Dendritic cell treated with granulocyte-macrophage colony-stimulating factor and Interleukin-4, amounts not matched to agents 40 ng/mL and 50 ng/mL, for 4 days (primary cell): ENCODE results near the gene MED13.
A peak's percentile ranks its signal among the peaks of the same experiment; 100 is the strongest.

ENCODE experiments used
- H3K27ac Mint-ChIP-seq: one replicate; pipeline ENCODE4 v1.8.0; 2022; ENCODE audit warnings: mild to moderate bottlenecking, mixed read lengths
- H3K27me3 Mint-ChIP-seq: one replicate; pipeline ENCODE4 v1.8.0; 2022; ENCODE audit warnings: mild to moderate bottlenecking, mixed read lengths
- H3K36me3 Mint-ChIP-seq: one replicate; pipeline ENCODE4 v1.8.0; 2022; ENCODE audit warnings: low read depth, mixed read lengths
- H3K4me1 Mint-ChIP-seq: one replicate; pipeline ENCODE4 v1.8.0; 2022; ENCODE audit warnings: low read depth, mixed read lengths
- H3K4me3 Mint-ChIP-seq: one replicate; pipeline ENCODE4 v1.8.0; 2022; ENCODE audit warnings: mild to moderate bottlenecking, moderate library complexity, mixed read lengths
- H3K9me3 Mint-ChIP-seq: one replicate; pipeline ENCODE4 v1.8.0; 2022; ENCODE audit warnings: mixed read lengths
- intact Hi-C: fragments of 100-400 bp; cut with micrococcal nuclease; formaldehyde crosslinking; loops from one replicate; pipeline ENCODE4 v1.15.0; 2022

The MED13 gene

DNA sequence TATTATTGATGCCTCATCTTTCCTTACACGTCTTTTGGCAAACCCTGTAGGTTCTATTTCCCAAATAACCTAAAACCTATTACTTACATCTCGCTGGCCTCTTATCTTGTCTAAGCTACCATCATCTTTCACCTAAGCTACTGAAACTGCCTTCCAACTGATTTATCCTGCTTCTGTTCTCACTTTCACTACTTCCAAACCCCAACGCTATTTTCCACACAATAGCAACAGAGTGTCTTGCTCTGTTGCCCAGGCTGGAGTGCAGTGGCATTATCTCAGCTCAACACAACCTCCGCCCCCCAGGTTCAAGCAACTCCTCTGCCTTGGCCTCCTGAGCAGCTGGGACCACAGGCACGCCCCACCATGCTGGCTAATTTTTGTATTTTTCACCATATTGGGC lies 84.5 kb downstream of the MED13 start:
- intact Hi-C loops, result no loop called here
- Mint-ChIP-seq H3K4me1 (no peaks in the 10 kb centered on the region), H3K27ac (no peak overlapping the region), H3K36me3 (peaks cover 92% of the 10 kb centered on the region), H3K4me3 (no peak overlapping the region), H3K27me3 (no peaks in the 10 kb centered on the region), H3K9me3 (no peaks in the 10 kb centered on the region)

DNA sequence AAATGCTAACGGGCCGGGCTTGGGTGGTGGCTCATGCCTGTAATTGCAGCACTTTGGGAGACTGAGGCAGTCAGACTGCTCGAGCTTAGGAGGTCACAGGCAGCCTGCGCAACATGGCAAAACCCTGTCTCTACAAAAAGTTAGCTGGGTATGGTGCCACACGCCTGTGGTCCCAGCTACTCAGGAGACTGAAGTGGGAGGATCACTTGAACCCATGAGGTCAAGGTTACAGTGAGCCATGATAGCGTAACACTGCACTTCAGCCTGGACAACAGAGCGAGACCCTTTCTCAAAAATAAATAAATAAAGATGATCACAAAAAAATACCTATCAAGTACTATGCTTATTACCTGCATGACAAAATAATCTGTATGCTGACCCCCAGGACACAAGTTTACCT lies 91.0 kb downstream of the MED13 start:
- no peaks in the 10 kb centered on the region for H3K27me3 Mint-ChIP-seq
- H3K9me3 Mint-ChIP-seq, result no peaks in the 10 kb centered on the region
- intact Hi-C loops, result loop anchor here (5.0 kb wide), 1 partner anchor 53 kb away; no protein-coding TSS in a partner anchor
- H3K4me3 Mint-ChIP-seq, result no peak overlapping the region
- H3K27ac Mint-ChIP-seq, result no peak overlapping the region
- H3K36me3 Mint-ChIP-seq, result peaks cover 82% of the 10 kb centered on the region
- H3K4me1 Mint-ChIP-seq, result peaks cover 9% of the 10 kb centered on the region

DNA sequence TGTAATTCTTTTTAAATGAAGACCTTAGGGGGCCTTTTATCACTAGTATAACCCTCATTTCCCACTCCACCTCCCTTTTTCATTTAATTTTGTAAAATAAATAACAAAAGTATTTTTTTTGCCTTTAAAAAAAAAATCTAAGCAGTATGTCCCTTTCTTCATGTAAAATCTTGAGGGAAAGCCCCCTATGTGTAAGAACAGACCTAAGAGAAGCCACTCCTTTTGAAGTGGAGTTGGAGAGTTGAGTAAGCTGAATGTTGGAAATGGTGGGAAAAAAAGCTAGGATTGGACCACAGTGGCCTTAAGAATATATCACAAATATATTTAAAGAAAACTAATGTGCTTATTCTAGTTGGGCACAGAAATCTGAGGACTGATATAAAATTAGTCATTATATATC lies 92.8 kb downstream of the MED13 start:
- H3K36me3 Mint-ChIP-seq, result peaks cover 82% of the 10 kb centered on the region
- H3K27ac Mint-ChIP-seq, result no peak overlapping the region
- no peaks in the 10 kb centered on the region for H3K27me3 Mint-ChIP-seq
- intact Hi-C loops, result loop anchor here (5.0 kb wide), 1 partner anchor 55 kb away; no protein-coding TSS in a partner anchor
- no peaks in the 10 kb centered on the region for H3K9me3 Mint-ChIP-seq
- peaks cover 9% of the 10 kb centered on the region for H3K4me1 Mint-ChIP-seq
- H3K4me3 Mint-ChIP-seq, result no peak overlapping the region

DNA sequence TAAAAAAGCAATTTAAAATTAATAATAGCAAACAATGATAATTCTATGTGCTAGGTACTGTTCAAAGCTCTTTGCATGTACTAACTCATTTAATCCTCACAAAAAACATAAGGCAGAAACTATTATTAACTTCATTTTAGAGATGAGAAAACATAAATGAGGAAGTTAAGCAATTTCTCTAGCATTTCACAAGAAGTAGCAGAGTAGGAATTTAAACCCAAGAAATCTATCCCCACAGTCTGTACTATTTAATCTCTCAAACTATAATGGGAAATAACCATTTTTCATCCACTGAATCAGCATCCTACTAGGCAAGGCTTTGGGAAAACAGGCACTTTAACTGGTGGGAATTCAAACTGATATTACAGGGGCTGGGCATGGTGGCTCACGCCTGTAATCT lies 95.0 kb downstream of the MED13 start:
- H3K27ac Mint-ChIP-seq, result peak overlapping the region; percentile 48
- no peaks in the 10 kb centered on the region for H3K9me3 Mint-ChIP-seq
- intact Hi-C loops, result loop anchor here (5.0 kb wide), 1 partner anchor 57 kb away; no protein-coding TSS in a partner anchor
- peaks cover 76% of the 10 kb centered on the region for H3K36me3 Mint-ChIP-seq
- no peaks in the 10 kb centered on the region for H3K27me3 Mint-ChIP-seq
- H3K4me3 Mint-ChIP-seq, result no peak overlapping the region
- H3K4me1 Mint-ChIP-seq, result peaks cover 9% of the 10 kb centered on the region

DNA sequence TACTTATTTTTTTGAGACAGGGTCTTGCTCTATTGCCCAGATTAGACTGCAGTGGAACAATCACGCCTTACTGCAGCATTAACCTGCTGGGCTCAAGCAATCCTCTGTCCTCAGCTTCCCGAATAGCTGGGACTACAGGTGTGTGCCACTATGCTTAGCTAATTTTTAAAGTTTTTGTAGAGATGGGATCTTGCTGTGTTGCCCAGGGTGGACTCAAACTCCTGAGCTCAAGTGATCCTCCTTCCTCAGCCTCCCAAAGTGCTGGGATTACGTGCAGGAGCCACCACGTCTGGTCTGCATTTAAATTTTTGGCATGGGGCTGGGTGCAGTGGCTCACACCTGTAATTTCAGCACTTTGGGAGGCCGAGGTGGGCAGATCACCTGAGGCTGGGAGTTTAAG lies 96.3 kb downstream of the MED13 start:
- H3K4me1 Mint-ChIP-seq, result peaks cover 9% of the 10 kb centered on the region
- intact Hi-C loops, result no loop called here
- peaks cover 74% of the 10 kb centered on the region for H3K36me3 Mint-ChIP-seq
- no peaks in the 10 kb centered on the region for H3K27me3 Mint-ChIP-seq
- no peak overlapping the region for H3K27ac Mint-ChIP-seq
- H3K9me3 Mint-ChIP-seq, result no peaks in the 10 kb centered on the region
- no peak overlapping the region for H3K4me3 Mint-ChIP-seq

DNA sequence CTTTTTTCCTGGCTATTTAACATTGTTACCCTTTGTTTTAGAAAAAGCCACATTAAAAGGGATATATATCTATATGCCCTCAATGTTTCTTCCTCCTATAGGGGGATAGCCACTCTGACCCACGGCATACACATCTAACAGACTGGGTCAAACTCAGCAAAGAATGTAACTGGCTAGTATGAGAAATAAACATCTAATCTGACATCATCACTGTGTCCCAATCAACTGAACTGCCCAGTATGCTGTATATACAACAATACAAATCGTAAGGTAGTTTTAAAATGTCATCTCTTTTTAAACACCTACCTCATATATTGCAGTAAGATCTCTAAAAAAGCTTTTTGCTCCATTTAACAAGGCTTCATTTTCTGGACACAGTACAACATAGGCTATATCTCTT lies 97.3 kb downstream of the MED13 start:
- Mint-ChIP-seq H3K36me3 (peaks cover 72% of the 10 kb centered on the region), H3K4me3 (no peak overlapping the region), H3K27ac (no peak overlapping the region), H3K9me3 (no peaks in the 10 kb centered on the region), H3K4me1 (peaks cover 9% of the 10 kb centered on the region), H3K27me3 (no peaks in the 10 kb centered on the region)
- intact Hi-C loops, result no loop called here

DNA sequence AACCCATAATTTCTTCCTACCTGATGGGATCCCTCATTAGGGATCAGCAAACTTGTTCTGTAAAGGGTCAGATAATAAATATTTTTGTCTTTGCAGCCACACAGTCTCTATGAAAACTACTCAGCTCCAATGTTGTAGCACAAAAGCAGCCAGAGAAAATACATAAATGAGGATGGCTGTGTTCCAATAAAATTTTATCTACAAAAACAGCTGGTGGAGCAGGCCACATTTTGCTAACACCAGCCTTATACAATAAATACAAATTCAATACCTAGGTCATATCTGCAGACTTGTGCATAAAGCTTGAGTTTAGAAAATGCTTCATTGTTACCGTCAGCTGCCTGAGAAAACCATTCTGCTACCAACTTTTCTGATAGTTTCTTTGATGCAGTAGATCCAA lies 98.9 kb downstream of the MED13 start:
- H3K27me3 Mint-ChIP-seq, result no peaks in the 10 kb centered on the region

DNA sequence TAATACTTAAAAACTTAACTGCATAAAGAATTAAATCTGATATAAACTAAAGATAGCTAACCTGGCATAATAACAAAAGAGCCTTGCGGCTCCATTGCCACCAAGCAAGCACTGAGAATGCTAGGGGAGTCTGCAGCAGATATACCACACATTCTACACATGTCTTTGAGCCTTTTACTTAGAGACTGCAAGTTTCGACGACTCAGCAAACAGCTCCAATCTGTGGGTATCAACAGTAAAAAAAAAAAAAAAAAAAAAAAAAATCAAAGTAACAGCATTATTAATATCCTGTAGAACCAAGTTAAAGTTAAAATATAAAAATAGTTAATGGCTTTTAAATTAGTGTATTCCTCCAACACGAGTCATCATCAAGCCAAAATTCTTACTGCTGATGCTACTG lies 109.5 kb downstream of the MED13 start:
- Mint-ChIP-seq H3K9me3 (no peaks in the 10 kb centered on the region), H3K4me3 (no peak overlapping the region), H3K27me3 (no peaks in the 10 kb centered on the region), H3K36me3 (peaks cover 86% of the 10 kb centered on the region), H3K27ac (no peak overlapping the region), H3K4me1 (no peaks in the 10 kb centered on the region)
- intact Hi-C loops, result no loop called here

More for the DNA sequence above, 98.9 kb downstream of the MED13 start:
- Mint-ChIP-seq H3K4me3 (no peak overlapping the region), H3K9me3 (no peaks in the 10 kb centered on the region), H3K27ac (no peak overlapping the region), H3K36me3 (peaks cover 71% of the 10 kb centered on the region), H3K4me1 (peaks cover 9% of the 10 kb centered on the region)
- intact Hi-C loops, result no loop called here

DNA sequence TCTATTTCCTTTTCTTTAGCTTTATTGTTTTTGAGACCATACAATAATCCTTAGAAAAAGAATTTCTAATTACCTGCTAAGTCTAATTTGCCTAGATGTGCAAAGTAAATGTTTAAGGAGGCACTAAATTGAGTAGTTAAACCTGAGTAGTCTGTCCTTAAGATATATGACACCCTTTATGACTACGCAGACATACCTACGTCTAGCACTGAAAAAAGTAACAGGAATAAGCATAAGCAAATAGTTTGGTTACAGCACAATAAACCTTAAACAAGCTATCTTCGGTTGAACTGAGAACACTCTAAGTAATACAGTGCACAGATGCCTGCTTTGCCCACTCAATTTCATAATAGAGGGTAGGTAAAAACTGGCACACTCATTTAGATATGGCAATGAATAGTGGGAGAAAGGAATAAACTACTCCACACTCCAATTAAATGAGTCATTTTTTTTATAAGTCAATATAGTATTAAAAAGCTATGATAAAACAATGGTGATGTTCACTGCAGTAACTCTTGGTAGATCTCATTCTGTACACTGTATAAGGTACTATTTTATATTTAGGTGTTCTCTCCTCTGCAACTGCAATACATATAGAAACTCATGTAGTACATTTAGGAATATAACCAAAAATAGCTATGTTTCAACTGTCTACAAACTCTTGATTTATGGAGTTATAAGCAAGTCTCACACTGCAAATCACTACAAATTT lies 117.6 kb downstream of the MED13 start:
- Mint-ChIP-seq H3K4me1 (no peaks in the 10 kb centered on the region), H3K36me3 (peaks cover 65% of the 10 kb centered on the region), H3K27ac (no peak overlapping the region), H3K4me3 (no peak overlapping the region), H3K9me3 (no peaks in the 10 kb centered on the region), H3K27me3 (no peaks in the 10 kb centered on the region)
- intact Hi-C loops, result no loop called here

DNA sequence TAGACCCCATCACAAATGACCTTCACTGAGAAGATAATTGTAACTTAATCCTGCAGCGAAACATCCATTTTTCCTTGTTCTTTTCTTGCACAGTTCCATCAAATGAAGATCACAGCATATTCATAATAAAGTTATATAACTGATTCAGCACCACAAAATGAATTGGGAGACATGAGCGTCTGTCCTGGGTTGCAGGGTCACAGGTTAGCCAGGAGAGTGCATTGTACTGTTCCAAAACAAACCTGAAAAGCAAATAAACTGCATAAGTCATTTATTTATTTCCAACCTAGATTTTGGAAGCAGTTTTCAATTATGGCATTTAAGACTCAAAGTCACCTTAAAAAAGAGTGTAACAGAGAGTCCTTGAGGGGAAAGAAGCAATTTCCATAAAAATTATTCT lies 118.7 kb downstream of the MED13 start:
- H3K9me3 Mint-ChIP-seq, result no peaks in the 10 kb centered on the region
- H3K4me1 Mint-ChIP-seq, result no peaks in the 10 kb centered on the region
- intact Hi-C loops, result no loop called here
- H3K27ac Mint-ChIP-seq, result no peak overlapping the region
- no peaks in the 10 kb centered on the region for H3K27me3 Mint-ChIP-seq
- no peak overlapping the region for H3K4me3 Mint-ChIP-seq
- peaks cover 55% of the 10 kb centered on the region for H3K36me3 Mint-ChIP-seq

DNA sequence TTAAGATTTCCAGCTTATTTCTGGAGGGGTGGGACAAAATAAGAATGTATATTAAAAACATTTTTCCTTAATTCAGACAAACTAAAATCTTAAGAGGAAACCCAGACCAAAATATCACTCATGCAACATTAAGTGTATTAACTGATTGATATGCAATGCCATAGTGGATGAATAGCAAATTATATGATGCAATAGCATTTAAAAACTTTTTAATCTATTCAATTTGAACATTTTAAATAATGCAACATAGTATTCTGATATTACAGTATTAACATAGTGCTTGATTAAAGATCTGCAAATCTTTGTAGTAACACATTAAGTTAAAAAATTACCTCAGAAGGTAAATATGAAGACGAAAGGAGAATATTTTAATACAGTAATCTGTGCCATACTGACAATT lies 122.0 kb downstream of the MED13 start:
- Mint-ChIP-seq H3K27ac (no peak overlapping the region), H3K9me3 (no peaks in the 10 kb centered on the region), H3K4me3 (no peak overlapping the region), H3K36me3 (peaks cover 39% of the 10 kb centered on the region), H3K27me3 (no peaks in the 10 kb centered on the region), H3K4me1 (no peaks in the 10 kb centered on the region)
- intact Hi-C loops, result no loop called here

DNA sequence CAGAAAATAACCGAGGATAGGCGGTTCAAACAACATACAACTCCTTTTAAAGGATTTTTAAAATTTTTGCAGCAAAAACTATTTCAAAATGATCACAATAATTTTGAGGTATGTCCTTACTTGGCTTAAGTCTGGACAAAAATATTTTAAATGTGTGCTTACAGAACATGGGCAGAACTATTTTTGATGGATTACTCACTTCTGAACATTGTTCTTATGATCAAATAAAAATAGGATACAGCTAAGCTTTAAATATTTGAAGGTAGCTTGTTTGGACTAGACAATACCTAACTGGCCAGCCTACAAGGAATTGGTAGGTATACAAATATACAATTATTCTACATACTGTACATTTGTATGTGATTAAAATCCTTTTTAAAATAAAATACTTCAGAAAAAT lies 123.0 kb downstream of the MED13 start:
- H3K9me3 Mint-ChIP-seq, result no peaks in the 10 kb centered on the region
- no peaks in the 10 kb centered on the region for H3K27me3 Mint-ChIP-seq
- H3K4me1 Mint-ChIP-seq, result no peaks in the 10 kb centered on the region
- intact Hi-C loops, result no loop called here
- no peak overlapping the region for H3K4me3 Mint-ChIP-seq
- no peak overlapping the region for H3K27ac Mint-ChIP-seq
- H3K36me3 Mint-ChIP-seq, result peaks cover 39% of the 10 kb centered on the region

DNA sequence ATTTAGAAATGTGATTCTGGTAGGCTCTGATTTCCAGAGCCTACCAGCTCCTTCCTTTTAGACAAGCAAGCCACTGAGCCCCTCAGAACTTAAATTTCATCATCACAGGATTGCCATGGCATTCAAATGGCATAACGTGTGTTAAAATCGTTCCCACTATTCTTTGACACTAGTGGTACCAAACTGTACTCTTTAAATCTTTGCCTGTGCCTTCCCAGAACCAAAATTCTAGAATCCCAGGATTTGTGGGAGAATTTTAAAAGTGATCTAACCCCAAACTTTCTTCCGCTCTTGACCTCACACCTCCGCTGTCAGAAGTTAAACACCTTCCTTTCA lies 137.0 kb downstream of the MED13 start:
- Mint-ChIP-seq H3K4me1 (peaks cover 21% of the 10 kb centered on the region), H3K27me3 (peaks cover 5% of the 10 kb centered on the region), H3K9me3 (no peaks in the 10 kb centered on the region), H3K4me3 (peak overlapping the region; percentile 91), H3K36me3 (peaks cover 36% of the 10 kb centered on the region), H3K27ac (peak overlapping the region; percentile 94)
- intact Hi-C loops, result no loop called here

DNA sequence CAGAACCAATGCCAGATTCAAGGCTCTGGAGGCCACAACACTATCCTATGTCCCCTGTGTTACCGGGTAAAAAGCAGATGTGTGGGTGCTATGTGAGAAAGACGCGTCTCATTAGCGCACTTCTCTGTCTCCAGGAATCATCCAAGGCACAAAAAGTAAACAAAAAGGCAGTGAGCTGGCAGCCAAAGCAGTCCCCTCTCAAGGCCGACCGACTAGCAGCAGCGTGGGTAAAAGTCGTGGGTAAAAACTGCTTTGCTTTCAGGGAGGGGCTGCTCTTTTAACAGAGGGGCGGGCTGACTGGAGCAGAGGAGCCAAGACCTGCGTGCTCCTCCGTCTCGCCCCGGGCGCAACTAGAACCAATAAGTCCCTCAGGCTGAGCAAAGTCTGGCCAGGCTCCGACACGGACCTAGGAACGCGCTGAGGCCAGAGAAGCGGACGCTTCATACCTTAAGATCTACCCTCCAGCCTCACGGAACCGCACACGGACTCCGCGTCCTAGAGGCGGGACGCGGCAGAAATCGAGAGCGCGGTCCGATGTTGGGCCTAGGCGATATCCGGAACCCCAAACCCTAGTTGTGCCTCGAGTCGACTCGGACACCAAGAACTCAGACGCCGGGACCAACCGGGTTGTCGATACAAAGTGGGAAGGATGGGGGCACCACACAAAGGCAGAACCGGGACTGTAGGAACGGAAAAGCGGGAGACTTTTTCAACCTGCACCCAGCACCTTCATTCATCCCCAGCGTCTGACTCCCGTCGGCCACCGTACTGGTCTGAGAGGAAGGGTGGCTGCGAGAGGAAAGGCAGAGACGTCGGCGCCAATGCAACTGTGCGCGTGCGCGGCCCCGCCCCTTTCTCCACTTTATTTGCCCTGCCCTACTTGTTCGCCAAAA lies 137.6 kb downstream of the MED13 start, which contains the start of gene INTS2:
Gene INTS2, minus strand, starts transcription at position 775 of the 893 bp plus-strand sequence. CDS start 1,338 bp downstream, outside the sequence.
- H3K9me3 Mint-ChIP-seq, result no peaks in the 10 kb centered on the region
- H3K4me1 Mint-ChIP-seq, result peaks cover 21% of the 10 kb centered on the region
- intact Hi-C loops, result no loop called here
- H3K4me3 Mint-ChIP-seq, result peak within 1 kb of the TSS; percentile 91
- H3K36me3 Mint-ChIP-seq, result peaks cover 42% of the 10 kb centered on the region
- peak within 1 kb of the TSS; percentile 94 for H3K27ac Mint-ChIP-seq
- peaks cover 5% of the 10 kb centered on the region for H3K27me3 Mint-ChIP-seq
